Progenitor cell of endocrine pancreas (in vitro differentiated cells): ENCODE results near the gene MFSD8. TPM values are rescaled to one million over a fixed set of nuclear protein-coding genes. Genes with fewer than 3 reads are reported as not detected.
A peak's percentile ranks its signal among the peaks of the same experiment; 100 is the strongest.
"Not testable (repeated sequence)": the region's sequence is repeated elsewhere in the genome, so short reads cannot be mapped to it uniquely, and the experiment has no call there.

Source experiments
- DNase-seq: peaks from one replicate; pipeline ENCODE4 v3.0.0; 2021; ENCODE audit warnings: low spot score; ENCODE audit not compliant: unreplicated experiment
- H3K27ac Mint-ChIP-seq: 2 replicates; pipeline ENCODE4 v1.8.0; 2021; ENCODE audit warnings: mild to moderate bottlenecking, moderate library complexity, mixed read lengths
- H3K27me3 Mint-ChIP-seq: 2 replicates; pipeline ENCODE4 v1.8.0; 2021; ENCODE audit warnings: mixed read lengths
- H3K36me3 Mint-ChIP-seq: 2 replicates; pipeline ENCODE4 v1.8.0; 2022; ENCODE audit warnings: mixed read lengths; ENCODE audit not compliant: insufficient read depth
- H3K4me1 Mint-ChIP-seq: 2 replicates; pipeline ENCODE4 v1.8.0; 2021; ENCODE audit warnings: low read depth, mixed read lengths
- H3K4me3 Mint-ChIP-seq: 2 replicates; pipeline ENCODE4 v1.8.0; 2021; ENCODE audit warnings: low read depth, mild to moderate bottlenecking, moderate library complexity, mixed read lengths
- H3K9me3 Mint-ChIP-seq: 2 replicates; pipeline ENCODE4 v1.8.0; 2021; ENCODE audit warnings: low read depth, mixed read lengths
- long read RNA-seq: library from polyadenylated mRNA; unstranded; transcript quantifications from one replicate; pipeline ENCODE4 v2.0.0, GENCODE V29; 2020
- total RNA-seq: library from RNA; stranded (reverse); gene quantifications from 2 replicates; pipeline ENCODE4 v1.2.1, GENCODE V29; 2021
- TF ChIP-seq, protein P1 (sequence below): fragments of 200-600 bp; sonication (generic); IDR thresholded peaks from one replicate; pipeline ENCODE4 v1.5.0; 2021; ENCODE audit warnings: antibody characterized with exemption, mild to moderate bottlenecking; ENCODE audit not compliant: unreplicated experiment

The MFSD8 gene, protein sequence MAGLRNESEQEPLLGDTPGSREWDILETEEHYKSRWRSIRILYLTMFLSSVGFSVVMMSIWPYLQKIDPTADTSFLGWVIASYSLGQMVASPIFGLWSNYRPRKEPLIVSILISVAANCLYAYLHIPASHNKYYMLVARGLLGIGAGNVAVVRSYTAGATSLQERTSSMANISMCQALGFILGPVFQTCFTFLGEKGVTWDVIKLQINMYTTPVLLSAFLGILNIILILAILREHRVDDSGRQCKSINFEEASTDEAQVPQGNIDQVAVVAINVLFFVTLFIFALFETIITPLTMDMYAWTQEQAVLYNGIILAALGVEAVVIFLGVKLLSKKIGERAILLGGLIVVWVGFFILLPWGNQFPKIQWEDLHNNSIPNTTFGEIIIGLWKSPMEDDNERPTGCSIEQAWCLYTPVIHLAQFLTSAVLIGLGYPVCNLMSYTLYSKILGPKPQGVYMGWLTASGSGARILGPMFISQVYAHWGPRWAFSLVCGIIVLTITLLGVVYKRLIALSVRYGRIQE
- total RNA-seq = 28.7 and 32.6 TPM in 2 replicates
- long read RNA-seq, full-length matches to known transcripts = 81 of 110 reads
- long read RNA-seq, partial matches to known transcripts = 11 of 110 reads
- long read RNA-seq, other reads (novel, unspliced or antisense) = 18 of 110 reads

DNA sequence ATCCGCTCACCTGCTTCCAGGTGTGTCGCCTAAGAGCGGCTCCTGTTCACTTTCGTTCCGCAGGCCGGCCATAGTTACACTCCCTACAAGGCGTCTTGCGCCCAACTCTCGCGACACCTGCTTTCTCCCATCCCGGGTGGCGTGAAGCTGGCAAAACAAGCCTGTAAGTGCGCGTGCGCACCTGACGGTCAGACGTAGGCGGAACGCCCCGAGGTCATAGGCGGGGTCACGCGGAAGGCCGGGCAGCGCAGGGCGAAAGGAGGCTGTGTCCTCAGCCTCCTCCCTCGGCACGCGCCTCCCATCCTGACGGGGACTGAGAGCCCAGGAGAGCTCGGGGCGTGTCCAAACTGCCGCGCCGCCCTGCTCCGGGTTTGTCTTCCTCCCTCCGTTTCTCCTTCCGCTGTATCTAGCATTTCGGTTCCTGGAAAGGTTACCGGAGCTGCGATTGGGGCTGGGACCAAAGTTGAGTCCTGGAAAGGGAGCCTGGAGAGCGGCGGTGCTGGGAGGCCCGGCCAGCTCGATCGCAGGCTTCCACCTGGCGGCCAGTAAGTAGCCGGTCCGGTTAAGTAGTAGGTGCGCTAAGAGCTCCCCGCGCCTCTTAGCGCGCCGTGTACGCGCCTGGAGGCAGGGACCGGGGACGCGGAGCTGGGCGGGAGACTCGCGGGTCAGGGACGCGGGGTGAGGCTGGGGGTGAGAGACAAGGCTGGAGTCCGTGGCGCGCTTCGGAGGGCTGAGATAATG lies at the start of gene MFSD8, which contains the start of gene ABHD18:
Gene MFSD8 (minus strand): TSS at position 112 of the 741 bp plus-strand sequence. CDS start 40 bp downstream, at position 72.
Gene ABHD18 (plus strand): TSS at position 345 of the 741 bp plus-strand sequence. CDS start 17,550 bp downstream, outside the sequence.
- H3K36me3 Mint-ChIP-seq = peaks cover 11% of the 10 kb centered on the region
- peak within 1 kb of the TSS; percentile 97 for H3K4me3 Mint-ChIP-seq
- H3K27ac Mint-ChIP-seq = peak within 1 kb of the TSS; percentile 99
- no peaks in the 10 kb centered on the region for H3K27me3 Mint-ChIP-seq
- TF ChIP-seq, protein P1, sequence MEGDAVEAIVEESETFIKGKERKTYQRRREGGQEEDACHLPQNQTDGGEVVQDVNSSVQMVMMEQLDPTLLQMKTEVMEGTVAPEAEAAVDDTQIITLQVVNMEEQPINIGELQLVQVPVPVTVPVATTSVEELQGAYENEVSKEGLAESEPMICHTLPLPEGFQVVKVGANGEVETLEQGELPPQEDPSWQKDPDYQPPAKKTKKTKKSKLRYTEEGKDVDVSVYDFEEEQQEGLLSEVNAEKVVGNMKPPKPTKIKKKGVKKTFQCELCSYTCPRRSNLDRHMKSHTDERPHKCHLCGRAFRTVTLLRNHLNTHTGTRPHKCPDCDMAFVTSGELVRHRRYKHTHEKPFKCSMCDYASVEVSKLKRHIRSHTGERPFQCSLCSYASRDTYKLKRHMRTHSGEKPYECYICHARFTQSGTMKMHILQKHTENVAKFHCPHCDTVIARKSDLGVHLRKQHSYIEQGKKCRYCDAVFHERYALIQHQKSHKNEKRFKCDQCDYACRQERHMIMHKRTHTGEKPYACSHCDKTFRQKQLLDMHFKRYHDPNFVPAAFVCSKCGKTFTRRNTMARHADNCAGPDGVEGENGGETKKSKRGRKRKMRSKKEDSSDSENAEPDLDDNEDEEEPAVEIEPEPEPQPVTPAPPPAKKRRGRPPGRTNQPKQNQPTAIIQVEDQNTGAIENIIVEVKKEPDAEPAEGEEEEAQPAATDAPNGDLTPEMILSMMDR = peak; percentile 62
- no peaks in the 10 kb centered on the region for H3K9me3 Mint-ChIP-seq
- peaks cover 7% of the 10 kb centered on the region for H3K4me1 Mint-ChIP-seq
- DNase-seq = peak; percentile 98

DNA sequence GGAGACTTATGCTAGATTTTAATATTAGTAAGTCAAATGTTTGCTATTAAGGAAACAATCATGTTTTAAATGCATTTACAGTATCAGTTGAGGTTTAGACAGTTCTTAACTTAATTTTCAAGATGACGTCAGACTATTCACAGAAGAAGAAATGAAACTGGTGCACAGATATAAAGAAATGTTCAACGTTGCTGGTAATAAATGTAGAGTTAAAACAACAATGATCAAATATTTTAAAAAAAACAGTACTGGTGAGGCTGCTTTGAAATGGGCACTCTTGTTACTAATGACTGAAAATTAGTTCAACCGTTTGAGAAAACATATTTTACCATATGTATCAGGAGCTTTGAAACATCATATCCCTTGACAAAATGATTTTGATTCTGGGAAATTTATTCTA lies 44.5 kb upstream of the MFSD8 start:
- Mint-ChIP-seq H3K36me3 (peaks cover 11% of the 10 kb centered on the region), H3K27me3 (no peaks in the 10 kb centered on the region), H3K27ac (no peak overlapping the region), H3K4me3 (no peak overlapping the region), H3K9me3 (no peaks in the 10 kb centered on the region), H3K4me1 (no peaks in the 10 kb centered on the region)
- DNase-seq = no peak
- TF ChIP-seq, protein P1 = no peak

DNA sequence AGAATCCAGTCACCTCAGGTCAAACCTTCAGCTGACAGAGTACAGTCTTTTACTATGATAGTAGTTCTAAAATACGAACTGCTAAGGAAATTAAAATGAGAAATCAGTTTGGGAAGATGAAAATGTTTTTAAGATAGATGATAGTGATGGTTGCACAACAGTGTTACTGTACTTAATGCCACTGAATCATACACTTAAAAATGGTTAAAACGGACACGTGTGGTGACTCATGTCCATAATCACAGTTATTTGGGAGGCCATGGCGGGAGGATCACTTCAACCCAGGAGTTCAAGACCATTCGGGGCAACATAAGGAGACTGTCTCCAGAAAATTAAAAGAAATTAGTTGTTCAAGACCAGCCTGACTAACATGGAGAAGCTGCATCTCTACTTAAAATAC lies 41.6 kb upstream of the MFSD8 start:
- peaks cover 9% of the 10 kb centered on the region for H3K36me3 Mint-ChIP-seq
- DNase-seq = no peak
- H3K27me3 Mint-ChIP-seq = no peaks in the 10 kb centered on the region
- H3K27ac Mint-ChIP-seq = no peak overlapping the region
- TF ChIP-seq, protein P1 = no peak
- no peaks in the 10 kb centered on the region for H3K9me3 Mint-ChIP-seq
- H3K4me1 Mint-ChIP-seq = no peaks in the 10 kb centered on the region
- H3K4me3 Mint-ChIP-seq = no peak overlapping the region

DNA sequence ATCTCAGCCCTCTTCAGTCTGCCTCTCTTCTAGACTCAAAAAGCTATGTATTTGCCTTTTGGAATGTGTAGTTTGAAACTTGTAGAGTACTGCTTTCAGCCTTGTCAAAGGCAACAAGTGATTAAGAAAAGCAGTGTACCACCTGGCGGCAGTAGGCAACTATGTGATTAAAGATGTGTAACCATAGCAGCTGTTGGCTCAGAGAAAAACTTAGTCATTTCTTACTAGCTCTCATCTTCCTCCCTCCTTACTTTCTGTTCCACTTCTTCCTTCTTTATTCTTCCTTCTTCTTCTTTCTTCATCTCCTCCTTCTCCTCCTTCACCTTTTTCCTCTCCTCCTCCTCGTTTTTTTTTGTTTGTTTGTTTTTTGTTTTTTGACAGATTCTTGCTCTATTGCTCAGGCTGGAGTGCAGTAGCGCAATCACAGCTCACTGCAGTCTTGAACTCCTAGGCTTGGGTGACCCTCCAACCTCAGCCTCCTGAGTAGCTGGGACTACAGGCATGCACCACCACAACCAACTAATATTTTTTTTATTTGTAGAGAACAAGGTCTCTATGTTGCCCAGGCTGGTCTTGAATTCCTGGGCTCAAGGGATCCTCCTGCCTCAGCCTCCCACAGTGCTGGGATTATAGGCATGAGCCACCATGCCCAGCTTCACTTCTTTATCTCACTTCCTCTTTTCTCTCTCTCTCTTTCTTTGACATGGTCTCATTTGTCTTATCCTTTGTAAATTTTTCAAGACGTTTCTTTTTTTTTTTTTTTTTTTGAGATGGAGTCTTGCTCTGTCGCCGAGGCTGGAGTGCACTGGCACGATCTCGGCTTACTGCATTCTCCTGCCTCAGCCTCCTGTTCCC lies 32.8 kb upstream of the MFSD8 start:
- no peaks in the 10 kb centered on the region for H3K27me3 Mint-ChIP-seq
- peaks cover 16% of the 10 kb centered on the region for H3K9me3 Mint-ChIP-seq
- H3K27ac Mint-ChIP-seq = no peak overlapping the region
- H3K36me3 Mint-ChIP-seq = peaks cover 45% of the 10 kb centered on the region
- no peaks in the 10 kb centered on the region for H3K4me1 Mint-ChIP-seq
- TF ChIP-seq, protein P1 = no peak
- DNase-seq = no peak
- no peak overlapping the region for H3K4me3 Mint-ChIP-seq

DNA sequence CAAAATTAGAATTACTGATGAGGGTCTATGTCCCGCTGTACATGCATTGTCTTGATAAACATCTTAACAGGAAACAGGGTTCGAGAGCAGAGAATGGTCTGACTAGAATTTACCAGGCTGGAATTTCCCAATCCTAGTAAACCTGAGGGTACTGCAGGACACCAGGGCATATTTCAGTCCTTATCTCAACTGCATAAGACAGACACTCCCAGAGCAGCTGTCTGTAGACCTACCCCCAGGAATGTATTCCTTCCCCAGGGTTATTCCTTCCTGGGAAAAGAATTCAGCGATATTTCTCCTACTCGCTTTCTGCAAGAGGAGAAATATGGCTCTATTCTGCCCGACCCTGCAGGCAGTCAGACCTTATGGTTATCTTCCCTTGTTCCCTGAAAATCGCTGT lies 31.5 kb upstream of the MFSD8 start:
- DNase-seq, H3K27ac Mint-ChIP-seq, H3K4me1 Mint-ChIP-seq, H3K4me3 Mint-ChIP-seq, H3K27me3 Mint-ChIP-seq: not testable (repeated sequence)
- H3K36me3 Mint-ChIP-seq = peaks cover 42% of the 10 kb centered on the region
- H3K9me3 Mint-ChIP-seq = peaks cover 16% of the 10 kb centered on the region
